ENCODE measurements around the gene SLC4A4. TPM values are rescaled to one million over a fixed set of nuclear protein-coding genes. Genes with fewer than 3 reads are reported as not detected.

Gene SLC4A4
- total RNA-seq, 2 experiments from 2014 or later = 3.1 to 3.7 TPM

- no peaks in the 10 kb centered on the region for H3K27me3 Mint-ChIP-seq
- H3K36me3 Mint-ChIP-seq = no peaks in the 10 kb centered on the region
- DNase-seq (no peak), ATAC-seq (ENCODE audit: low read depth) (no peak)
- H3K4me3 Mint-ChIP-seq = no peak overlapping the region
- H3K9me3 Mint-ChIP-seq = no peaks in the 10 kb centered on the region
- POLR2A ChIA-PET = no interaction called here
- no peaks in the 10 kb centered on the region for H3K4me1 Mint-ChIP-seq
- no peak overlapping the region for H3K27ac Mint-ChIP-seq
Measured at GRCh38 chr4:71526637-71527406, 188.0 kb downstream of the SLC4A4 start.

- H3K36me3 Mint-ChIP-seq = no peaks in the 10 kb centered on the region
- no peak overlapping the region for H3K4me3 Mint-ChIP-seq
- no peaks in the 10 kb centered on the region for H3K9me3 Mint-ChIP-seq
- DNase-seq = no peak
- no peaks in the 10 kb centered on the region for H3K27me3 Mint-ChIP-seq
- no peak overlapping the region for H3K27ac Mint-ChIP-seq
- no peak for ATAC-seq (ENCODE audit: low read depth)
- POLR2A ChIA-PET = no interaction called here
- no peaks in the 10 kb centered on the region for H3K4me1 Mint-ChIP-seq
Measured at GRCh38 chr4:71532407-71532806, 193.6 kb downstream of the SLC4A4 start.

- no peak overlapping the region for H3K27ac Mint-ChIP-seq
- POLR2A ChIA-PET = no interaction called here
- ATAC-seq (ENCODE audit: low read depth) (no peak), DNase-seq (no peak)
- no peaks in the 10 kb centered on the region for H3K4me1 Mint-ChIP-seq
- no peaks in the 10 kb centered on the region for H3K9me3 Mint-ChIP-seq
- no peaks in the 10 kb centered on the region for H3K36me3 Mint-ChIP-seq
- no peaks in the 10 kb centered on the region for H3K27me3 Mint-ChIP-seq
- H3K4me3 Mint-ChIP-seq = no peak overlapping the region
Measured at GRCh38 chr4:71533121-71533520, 194.3 kb downstream of the SLC4A4 start.

GRCh38 chr4:71537551-71538065, 198.8 kb downstream of the SLC4A4 start:
- Mint-ChIP-seq H3K27ac (no peak overlapping the region), H3K27me3 (no peaks in the 10 kb centered on the region), H3K4me3 (no peak overlapping the region), H3K9me3 (no peaks in the 10 kb centered on the region), H3K36me3 (no peaks in the 10 kb centered on the region), H3K4me1 (peaks cover 1% of the 10 kb centered on the region)
- ATAC-seq (ENCODE audit: low read depth) (no peak), DNase-seq (no peak)
- POLR2A ChIA-PET = no interaction called here

GRCh38 chr4:71538528-71538927, 199.7 kb downstream of the SLC4A4 start:
- H3K27ac Mint-ChIP-seq = no peak overlapping the region
- H3K36me3 Mint-ChIP-seq = no peaks in the 10 kb centered on the region
- ATAC-seq (ENCODE audit: low read depth) = no peak
- no peak overlapping the region for H3K4me3 Mint-ChIP-seq
- no peaks in the 10 kb centered on the region for H3K27me3 Mint-ChIP-seq
- no peak for DNase-seq
- H3K9me3 Mint-ChIP-seq = no peaks in the 10 kb centered on the region
- H3K4me1 Mint-ChIP-seq = peaks cover 1% of the 10 kb centered on the region
- POLR2A ChIA-PET = no interaction called here

GRCh38 chr4:71540749-71541269, 202.0 kb downstream of the SLC4A4 start:
- H3K4me3 Mint-ChIP-seq = no peak overlapping the region
- H3K27me3 Mint-ChIP-seq = no peaks in the 10 kb centered on the region
- DNase-seq (no peak), ATAC-seq (ENCODE audit: low read depth) (no peak)
- POLR2A ChIA-PET = no interaction called here
- H3K4me1 Mint-ChIP-seq = peaks cover 1% of the 10 kb centered on the region
- H3K9me3 Mint-ChIP-seq = no peaks in the 10 kb centered on the region
- H3K36me3 Mint-ChIP-seq = no peaks in the 10 kb centered on the region
- H3K27ac Mint-ChIP-seq = no peak overlapping the region

- H3K27ac Mint-ChIP-seq = no peak overlapping the region
- H3K4me3 Mint-ChIP-seq = no peak overlapping the region
- no peaks in the 10 kb centered on the region for H3K9me3 Mint-ChIP-seq
- no peaks in the 10 kb centered on the region for H3K36me3 Mint-ChIP-seq
- POLR2A ChIA-PET = no interaction called here
- H3K4me1 Mint-ChIP-seq = peaks cover 1% of the 10 kb centered on the region
- no peaks in the 10 kb centered on the region for H3K27me3 Mint-ChIP-seq
- ATAC-seq (ENCODE audit: low read depth) = no peak
- DNase-seq = no peak
Measured at GRCh38 chr4:71541541-71541940, 202.7 kb downstream of the SLC4A4 start.

- Mint-ChIP-seq H3K4me1 (peaks cover 1% of the 10 kb centered on the region), H3K4me3 (no peak overlapping the region), H3K27me3 (no peaks in the 10 kb centered on the region), H3K36me3 (no peaks in the 10 kb centered on the region), H3K9me3 (no peaks in the 10 kb centered on the region), H3K27ac (no peak overlapping the region)
- DNase-seq (no peak), ATAC-seq (ENCODE audit: low read depth) (no peak)
- POLR2A ChIA-PET = no interaction called here
Measured at GRCh38 chr4:71545168-71545567, 206.3 kb downstream of the SLC4A4 start.

- H3K36me3 Mint-ChIP-seq = no peaks in the 10 kb centered on the region
- POLR2A ChIA-PET = no interaction called here
- H3K4me3 Mint-ChIP-seq = no peak overlapping the region
- no peak for ATAC-seq (ENCODE audit: low read depth)
- no peaks in the 10 kb centered on the region for H3K27me3 Mint-ChIP-seq
- no peaks in the 10 kb centered on the region for H3K9me3 Mint-ChIP-seq
- no peak for DNase-seq
- H3K4me1 Mint-ChIP-seq = no peaks in the 10 kb centered on the region
- no peak overlapping the region for H3K27ac Mint-ChIP-seq
Measured at GRCh38 chr4:71549516-71550160, 210.8 kb downstream of the SLC4A4 start.

GRCh38 chr4:71550220-71551165, 211.7 kb downstream of the SLC4A4 start:
- no peak overlapping the region for H3K27ac Mint-ChIP-seq
- H3K4me3 Mint-ChIP-seq = no peak overlapping the region
- POLR2A ChIA-PET = no interaction called here
- no peaks in the 10 kb centered on the region for H3K27me3 Mint-ChIP-seq
- H3K4me1 Mint-ChIP-seq = no peaks in the 10 kb centered on the region
- ATAC-seq (ENCODE audit: low read depth) = no peak
- H3K9me3 Mint-ChIP-seq = no peaks in the 10 kb centered on the region
- no peaks in the 10 kb centered on the region for H3K36me3 Mint-ChIP-seq
- no peak for DNase-seq

- H3K36me3 Mint-ChIP-seq = no peaks in the 10 kb centered on the region
- H3K4me1 Mint-ChIP-seq = no peaks in the 10 kb centered on the region
- H3K27me3 Mint-ChIP-seq = peaks cover 3% of the 10 kb centered on the region
Measured at GRCh38 chr4:71553605-71554004, 214.8 kb downstream of the SLC4A4 start.

GRCh38 chr4:71554025-71554424, 215.2 kb downstream of the SLC4A4 start:
- Mint-ChIP-seq H3K27ac (no peak overlapping the region), H3K4me3 (no peak overlapping the region), H3K4me1 (no peaks in the 10 kb centered on the region), H3K36me3 (no peaks in the 10 kb centered on the region), H3K27me3 (peaks cover 7% of the 10 kb centered on the region), H3K9me3 (no peaks in the 10 kb centered on the region)
- DNase-seq = no peak
- POLR2A ChIA-PET = no interaction called here
- ATAC-seq (ENCODE audit: low read depth) = no peak

More at GRCh38 chr4:71553605-71554004, 214.8 kb downstream of the SLC4A4 start:
- H3K27ac Mint-ChIP-seq = no peak overlapping the region
- POLR2A ChIA-PET = no interaction called here
- no peak for DNase-seq
- H3K4me3 Mint-ChIP-seq = no peak overlapping the region
- H3K9me3 Mint-ChIP-seq = no peaks in the 10 kb centered on the region
- no peak for ATAC-seq (ENCODE audit: low read depth)

- no peak overlapping the region for H3K27ac Mint-ChIP-seq
- no peak for ATAC-seq (ENCODE audit: low read depth)
- no peak overlapping the region for H3K4me3 Mint-ChIP-seq
- H3K9me3 Mint-ChIP-seq = no peaks in the 10 kb centered on the region
- POLR2A ChIA-PET = no interaction called here
- H3K4me1 Mint-ChIP-seq = no peaks in the 10 kb centered on the region
- H3K36me3 Mint-ChIP-seq = no peaks in the 10 kb centered on the region
- H3K27me3 Mint-ChIP-seq = peaks cover 14% of the 10 kb centered on the region
- no peak for DNase-seq
Measured at GRCh38 chr4:71558248-71558647, 219.4 kb downstream of the SLC4A4 start.

Data from activated naive CD8-positive, alpha-beta T cell treated with anti-CD3 and anti-CD28 coated beads, Interleukin-2, amount 10 ng/mL, durations not matched to agents 7 days and 5 days (primary cell).